HepG2 (cell line): ENCODE results near the gene KRT14. TPM values are rescaled to one million over a fixed set of nuclear protein-coding genes. Genes with fewer than 3 reads are reported as not detected.

ENCODE experiments used
- CEBPG ChIP-seq: IDR thresholded peaks from 2 replicates; pipeline ENCODE4 v1.6.1; 2016
- FOXC1 ChIP-seq: sonication (generic); formaldehyde crosslinking; IDR thresholded peaks from 2 replicates; pipeline ENCODE4 v1.8.0; 2022; ENCODE audit warnings: mild to moderate bottlenecking, missing genetic modification reagents, borderline replicate concordance
- HBP1 ChIP-seq: IDR thresholded peaks from 2 replicates; pipeline ENCODE4 v1.6.1; 2016; ENCODE audit warnings: low read depth, control low read depth
- HMGXB4 ChIP-seq, 2 experiments: sonication (generic) in 1 of 2; formaldehyde crosslinking in 1 of 2; IDR thresholded peaks; 2 replicates each; pipeline versions ENCODE4 v1.4.0 to v1.6.1; 2018 to 2020; ENCODE audit warnings: missing genetic modification reagents in 2 of 2, borderline replicate concordance in 1 of 2, low read depth in 1 of 2, mild to moderate bottlenecking in 1 of 2, missing biosample characterization in 1 of 2
- HNRNPK ChIP-seq: fragments of 200-400 bp; formaldehyde crosslinking; IDR thresholded peaks from 2 replicates; pipeline ENCODE4 v1.6.1; 2018; ENCODE audit warnings: low read length, low read depth, moderate library complexity, mild to moderate bottlenecking; ENCODE audit not compliant: poor library complexity, severe bottlenecking
- HOXA3 ChIP-seq: sonication (generic); formaldehyde crosslinking; IDR thresholded peaks from 2 replicates; pipeline ENCODE4 v1.5.0; 2020; ENCODE audit warnings: missing genetic modification reagents
- HOXA5 ChIP-seq: sonication (generic); formaldehyde crosslinking; IDR thresholded peaks from 2 replicates; pipeline ENCODE4 v1.4.0; 2020; ENCODE audit warnings: missing genetic modification reagents
- HOXA9 ChIP-seq: sonication (generic); formaldehyde crosslinking; IDR thresholded peaks from 2 replicates; pipeline ENCODE4 v1.8.1; 2022; ENCODE audit warnings: missing genetic modification reagents, mild to moderate bottlenecking, moderate library complexity, borderline replicate concordance
- MED1 ChIP-seq: sonication (generic); formaldehyde crosslinking; IDR thresholded peaks from 2 replicates; pipeline ENCODE4 v1.4.0; 2020; ENCODE audit warnings: missing genetic modification reagents
- MXD4 ChIP-seq: IDR thresholded peaks from 2 replicates; pipeline ENCODE4 v1.6.1; 2016; ENCODE audit warnings: mild to moderate bottlenecking, missing biosample characterization, missing genetic modification reagents
- SALL1 ChIP-seq: sonication (generic); formaldehyde crosslinking; IDR thresholded peaks from 2 replicates; pipeline ENCODE4 v1.8.0; 2022; ENCODE audit warnings: mild to moderate bottlenecking, missing genetic modification reagents
- SIX1 ChIP-seq: sonication (generic); formaldehyde crosslinking; IDR thresholded peaks from 2 replicates; pipeline ENCODE4 v1.4.0; 2020; ENCODE audit warnings: missing genetic modification reagents, borderline replicate concordance
- SP5 ChIP-seq: IDR thresholded peaks from 2 replicates; pipeline ENCODE4 v1.6.1; 2016; ENCODE audit warnings: low read depth, borderline replicate concordance
- TEAD2 ChIP-seq: sonication (generic); formaldehyde crosslinking; IDR thresholded peaks from 2 replicates; pipeline ENCODE4 v1.9.0; 2021; ENCODE audit warnings: missing genetic modification reagents
- ZBTB38 ChIP-seq: sonication (generic); formaldehyde crosslinking; IDR thresholded peaks from 2 replicates; pipeline ENCODE4 v1.5.1; 2020; ENCODE audit warnings: mild to moderate bottlenecking, missing genetic modification reagents
- ZC3H13 ChIP-seq: sonication (generic); formaldehyde crosslinking; IDR thresholded peaks from 2 replicates; pipeline ENCODE4 v1.8.1; 2023; ENCODE audit warnings: mild to moderate bottlenecking, missing genetic modification reagents, moderate library complexity
- ZMAT5 ChIP-seq: sonication (generic); formaldehyde crosslinking; IDR thresholded peaks from 2 replicates; pipeline ENCODE4 v1.5.0; 2020; ENCODE audit warnings: mild to moderate bottlenecking, low read depth, missing genetic modification reagents, borderline replicate concordance
- ZNF12 ChIP-seq: sonication (generic); formaldehyde crosslinking; IDR thresholded peaks from 2 replicates; pipeline ENCODE4 v1.5.0; 2020; ENCODE audit warnings: missing genetic modification reagents
- ZNF234 ChIP-seq: sonication (generic); formaldehyde crosslinking; conservative IDR thresholded peaks from 2 replicates; pipeline ENCODE4 v1.5.1; 2020; ENCODE audit warnings: mild to moderate bottlenecking, missing genetic modification reagents
- ZNF281 ChIP-seq: sonication (generic); formaldehyde crosslinking; IDR thresholded peaks from 2 replicates; pipeline ENCODE4 v1.4.0; 2020; ENCODE audit warnings: missing genetic modification reagents, borderline replicate concordance
- ZNF580 ChIP-seq: IDR thresholded peaks from 2 replicates; pipeline ENCODE4 v1.6.1; 2016; ENCODE audit warnings: low read depth, borderline replicate concordance
- ZNF598 ChIP-seq: sonication (generic); formaldehyde crosslinking; IDR thresholded peaks from 2 replicates; pipeline ENCODE4 v1.5.1; 2020; ENCODE audit warnings: mild to moderate bottlenecking, missing genetic modification reagents, borderline replicate concordance
- ZNF724P ChIP-seq: sonication (generic); formaldehyde crosslinking; IDR thresholded peaks from 2 replicates; pipeline ENCODE4 v1.8.0; 2022; ENCODE audit warnings: missing genetic modification reagents, borderline replicate concordance
- ZNF790 ChIP-seq: sonication (generic); formaldehyde crosslinking; IDR thresholded peaks from 2 replicates; pipeline ENCODE4 v1.8.0; 2022; ENCODE audit warnings: missing genetic modification reagents, mild to moderate bottlenecking, borderline replicate concordance
- polyA plus RNA-seq, 8 experiments: library from polyadenylated mRNA; depleted of rRNA in 3 of 8; stranded (reverse) in 7 of 8; unstranded in 1 of 8; fragments of >200 nt; fragmentation: Illumina TruSeq in 4 of 8; extraction: Trizol in 4 of 8; gene quantifications; 2 replicates each; pipeline versions ENCODE4 v1.2.1 to v1.2.3, GENCODE V29; 2011 to 2016; ENCODE audit warnings: low read depth in 4 of 8, missing spikeins in 1 of 8, mixed read lengths in 1 of 8; ENCODE audit not compliant: insufficient read depth in 1 of 8
- total RNA-seq, 5 experiments: library from RNA; depleted of rRNA; stranded (reverse); fragments of >200 nt; fragmentation: Illumina TruSeq; extraction: Trizol; gene quantifications; 2 replicates each; pipeline ENCODE4 v1.2.3, GENCODE V29; 2016; ENCODE audit warnings: low read depth in 1 of 5

Gene KRT14
- total and polyA plus RNA-seq, 2 of the 13 experiments (the other 11 are each of a cell fraction or from before 2014, with no cell fraction given) = 0.09 TPM; not detected in 1

GRCh38 chr17:41579484-41580243, 7.0 kb downstream of the KRT14 start (continued):
- TF ChIP-seq HNRNPK (no peak), HOXA3 (CRISPR knock-in tag) (no peak), CEBPG (no peak), FOXC1 (CRISPR knock-in tag) (no peak), HMGXB4 (CRISPR knock-in tag; IDR thresholded peaks at IDR 0.05; ENCODE audit: borderline replicate concordance in 1 of 2, low read depth in 1 of 2) (peak in 1 of 2 experiments; percentile 61; a peak in 1 of 4 replicates), ZMAT5 (CRISPR knock-in tag) (no peak), HOXA9 (CRISPR knock-in tag) (no peak), ZNF580 (CRISPR knock-in tag) (peak; percentile 71; the same call in 1 of the 2 replicates), ZNF234 (CRISPR knock-in tag) (no peak), ZNF790 (CRISPR knock-in tag) (no peak), ZC3H13 (no peak), HBP1 (no peak), ZNF598 (no peak), ZNF281 (CRISPR knock-in tag) (no peak), ZNF12 (CRISPR knock-in tag) (no peak), ZBTB38 (CRISPR knock-in tag) (no peak), SIX1 (no peak), SP5 (CRISPR knock-in tag) (0 out of 2 replicates have a peak, but pooled peaks have one; percentile 30), TEAD2 (CRISPR knock-in tag) (no peak), MXD4 (no peak), SALL1 (CRISPR knock-in tag) (peak; percentile 31; the same call in 1 of the 2 replicates), HOXA5 (CRISPR knock-in tag) (no peak), ZNF724P (CRISPR knock-in tag) (no peak), MED1 (CRISPR knock-in tag) (no peak)
